GM18868 (cell line): ENCODE measurements around the gene COL5A2.

ENCODE experiments used
- ATAC-seq: cut with Tn5 transposase; IDR thresholded peaks from one replicate; pipeline ENCODE4 v1.9.1; 2021; ENCODE audit warnings: mild to moderate bottlenecking, moderate library complexity; ENCODE audit not compliant: unreplicated experiment

COL5A2 gene

GRCh38 chr2:189147989-189148388 is 31.6 kb downstream of the COL5A2 start:
- no peak for ATAC-seq

- ATAC-seq: no peak
These were observed 32.2 kb downstream of the COL5A2 start for GRCh38 chr2:189147361-189147760.

- ATAC-seq: no peak
These were observed 33.0 kb downstream of the COL5A2 start for GRCh38 chr2:189146553-189146952.

- no peak for ATAC-seq
These were observed 34.8 kb downstream of the COL5A2 start for GRCh38 chr2:189144700-189145211.

GRCh38 chr2:189143925-189144324 is 35.6 kb downstream of the COL5A2 start:
- no peak for ATAC-seq

- ATAC-seq: peak; percentile 98
These were observed 36.4 kb downstream of the COL5A2 start for GRCh38 chr2:189142893-189143759.

GRCh38 chr2:189138800-189139199 is 40.8 kb downstream of the COL5A2 start:
- ATAC-seq: no peak

GRCh38 chr2:189137519-189137918 is 42.0 kb downstream of the COL5A2 start:
- ATAC-seq: no peak

- no peak for ATAC-seq
These were observed 45.1 kb downstream of the COL5A2 start for GRCh38 chr2:189134485-189134884.

GRCh38 chr2:189131991-189132390 is 47.6 kb downstream of the COL5A2 start:
- no peak for ATAC-seq

- ATAC-seq: no peak
These were observed 49.6 kb downstream of the COL5A2 start for GRCh38 chr2:189129971-189130370.

- ATAC-seq: no peak
These were observed 50.6 kb downstream of the COL5A2 start for GRCh38 chr2:189128970-189129369.

GRCh38 chr2:189127756-189128155 is 51.8 kb downstream of the COL5A2 start:
- no peak for ATAC-seq

GRCh38 chr2:189125195-189125594 is 54.4 kb downstream of the COL5A2 start:
- no peak for ATAC-seq

GRCh38 chr2:189124175-189124574 is 55.4 kb downstream of the COL5A2 start:
- ATAC-seq: no peak

GRCh38 chr2:189118386-189118785 is 61.2 kb downstream of the COL5A2 start:
- no peak for ATAC-seq

GRCh38 chr2:189116979-189117378 is 62.6 kb downstream of the COL5A2 start:
- no peak for ATAC-seq

- ATAC-seq: no peak
These were observed 63.5 kb downstream of the COL5A2 start for GRCh38 chr2:189116087-189116486.

GRCh38 chr2:189115126-189115525 is 64.4 kb downstream of the COL5A2 start:
- ATAC-seq: no peak

GRCh38 chr2:189113963-189114362 is 65.6 kb downstream of the COL5A2 start:
- ATAC-seq: no peak

GRCh38 chr2:189111063-189111715 is 68.4 kb downstream of the COL5A2 start:
- ATAC-seq: no peak

- no peak for ATAC-seq
These were observed 69.6 kb downstream of the COL5A2 start for GRCh38 chr2:189109921-189110397.
